Stimulated activated CD4-positive, alpha-beta T cell treated with anti-CD3 and anti-CD28 coated beads, Interleukin-2, amount 100 ng/mL, for 24 hours (primary cell): Measurements from ENCODE around the gene USP5.
"Not testable (repeated sequence)": the region's sequence is repeated elsewhere in the genome, so short reads cannot be mapped to it uniquely, and the experiment has no call there.

Experiments
- DNase-seq, 2 donors: peaks; one replicate each; pipeline ENCODE4 v3.0.0-alpha.2; 2020

USP5 gene

DNA sequence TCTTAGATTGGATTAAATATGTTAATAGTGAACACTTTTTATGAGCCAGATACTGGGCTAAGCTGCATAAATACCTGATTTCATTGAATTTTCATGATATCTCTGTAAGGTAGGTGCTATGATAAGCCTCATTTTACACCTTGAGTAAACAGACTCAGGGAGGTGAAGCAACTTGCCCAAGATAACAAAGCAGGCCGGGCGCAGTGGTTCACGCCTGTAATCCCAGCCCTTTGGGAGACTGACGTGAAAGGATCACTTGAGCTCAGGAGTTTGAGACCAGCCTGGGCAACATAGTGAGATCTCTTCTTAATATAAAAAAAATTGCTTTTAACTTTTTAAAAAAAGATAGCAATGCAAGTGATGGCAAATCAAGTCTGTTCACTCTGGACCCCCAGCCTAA, 9.9 kb upstream of the USP5 start:
- no peak for DNase-seq

DNA sequence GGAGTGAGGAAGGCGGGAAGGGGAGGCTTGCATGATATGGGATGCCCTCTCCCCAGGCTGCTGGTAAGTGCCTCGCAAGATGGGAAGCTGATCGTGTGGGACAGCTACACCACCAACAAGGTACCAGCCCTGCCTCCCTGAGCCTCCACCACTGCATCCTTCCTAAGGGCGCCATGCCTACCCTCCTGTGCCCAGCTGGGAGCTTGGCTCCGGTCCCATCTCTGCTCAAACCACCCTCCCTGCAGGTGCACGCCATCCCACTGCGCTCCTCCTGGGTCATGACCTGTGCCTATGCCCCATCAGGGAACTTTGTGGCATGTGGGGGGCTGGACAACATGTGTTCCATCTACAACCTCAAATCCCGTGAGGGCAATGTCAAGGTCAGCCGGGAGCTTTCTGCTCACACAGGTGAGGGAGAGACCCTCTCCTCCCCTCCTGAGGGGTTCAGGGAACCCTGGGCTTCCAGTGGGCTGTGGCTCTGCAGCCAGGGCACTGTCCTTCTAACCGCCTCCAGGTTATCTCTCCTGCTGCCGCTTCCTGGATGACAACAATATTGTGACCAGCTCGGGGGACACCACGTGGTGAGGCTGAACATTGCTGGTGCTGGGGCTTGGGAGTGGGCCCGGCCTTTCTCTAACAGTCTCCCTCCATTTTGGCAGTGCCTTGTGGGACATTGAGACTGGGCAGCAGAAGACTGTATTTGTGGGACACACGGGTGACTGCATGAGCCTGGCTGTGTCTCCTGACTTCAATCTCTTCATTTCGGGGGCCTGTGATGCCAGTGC, 8.6 kb upstream of the USP5 start:
- no peak for DNase-seq

DNA sequence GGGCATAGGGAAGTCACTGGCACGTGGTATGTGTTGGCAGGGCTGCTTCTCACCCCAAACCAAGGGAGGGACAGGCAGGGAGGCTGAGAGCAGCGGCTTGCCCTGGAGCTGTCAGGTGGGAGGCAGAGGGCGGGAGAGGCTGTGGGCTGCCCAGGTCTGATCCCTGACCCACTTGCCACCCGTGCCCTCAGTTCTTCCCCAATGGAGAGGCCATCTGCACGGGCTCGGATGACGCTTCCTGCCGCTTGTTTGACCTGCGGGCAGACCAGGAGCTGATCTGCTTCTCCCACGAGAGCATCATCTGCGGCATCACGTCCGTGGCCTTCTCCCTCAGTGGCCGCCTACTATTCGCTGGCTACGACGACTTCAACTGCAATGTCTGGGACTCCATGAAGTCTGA, 6.6 kb upstream of the USP5 start:
- DNase-seq: no peak

DNA sequence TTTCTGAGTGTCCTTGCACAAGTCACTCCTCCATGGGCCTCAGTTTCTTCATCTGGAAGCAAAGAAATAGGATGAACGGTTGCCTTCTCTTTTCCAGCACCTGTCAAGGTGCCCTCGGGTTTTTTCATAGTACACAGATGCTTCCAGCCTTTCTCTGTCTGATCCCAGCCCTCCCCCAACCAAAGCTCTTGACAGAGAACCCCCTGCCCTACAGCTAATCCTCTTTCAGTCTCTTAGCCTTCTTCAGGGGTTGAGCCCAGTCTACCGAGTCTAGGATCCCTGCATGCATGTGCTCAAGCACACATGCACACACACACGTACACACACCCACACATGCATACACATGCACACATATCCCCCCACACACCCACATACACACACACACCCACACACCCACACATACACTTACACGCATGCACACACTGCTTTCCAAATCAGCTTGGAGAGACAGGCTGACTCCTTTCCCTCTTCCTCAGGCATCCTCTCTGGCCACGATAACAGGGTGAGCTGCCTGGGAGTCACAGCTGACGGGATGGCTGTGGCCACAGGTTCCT, 5.6 kb upstream of the USP5 start:
- no peak for DNase-seq

DNA sequence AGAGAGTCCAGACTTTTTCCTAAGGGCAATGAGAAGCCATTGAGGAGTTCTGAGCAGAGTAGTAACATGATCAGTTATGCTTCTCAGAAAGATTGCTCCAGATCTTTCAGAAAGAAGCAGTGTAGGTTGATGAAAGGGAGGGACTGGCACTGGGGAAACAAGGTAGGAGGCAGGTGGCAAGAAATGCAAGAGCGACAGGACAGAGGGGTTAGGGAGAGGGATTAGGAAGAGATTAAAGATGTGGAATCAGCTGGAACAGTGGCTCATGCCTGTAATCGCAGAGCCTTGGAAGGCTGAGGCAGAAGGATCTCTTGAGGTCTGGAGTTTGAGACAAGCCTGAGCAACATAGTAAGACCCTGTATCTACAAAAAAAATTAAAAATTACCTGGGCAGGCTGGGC, 4.3 kb upstream of the USP5 start:
- no peak for DNase-seq

DNA sequence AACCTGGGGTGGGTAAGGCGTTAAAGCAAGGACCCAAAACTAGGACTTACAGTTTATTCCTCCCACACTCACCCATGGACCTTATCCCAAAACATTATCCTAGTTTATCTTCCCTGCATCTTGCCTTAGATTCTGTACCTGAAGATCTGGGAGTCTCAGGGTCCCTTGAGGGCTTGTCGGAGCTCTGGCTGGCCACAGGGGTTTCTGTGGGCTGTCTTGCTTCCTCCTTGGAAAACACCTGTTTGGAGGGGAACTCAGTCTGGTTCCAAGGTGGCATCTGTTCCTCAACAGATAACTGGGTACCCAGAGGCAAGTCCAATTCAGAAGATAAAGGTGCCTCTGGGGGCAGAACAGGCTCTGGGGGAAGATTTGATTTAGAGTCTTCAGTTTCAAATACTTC, 2.5 kb upstream of the USP5 start:
- DNase-seq: no peak

DNA sequence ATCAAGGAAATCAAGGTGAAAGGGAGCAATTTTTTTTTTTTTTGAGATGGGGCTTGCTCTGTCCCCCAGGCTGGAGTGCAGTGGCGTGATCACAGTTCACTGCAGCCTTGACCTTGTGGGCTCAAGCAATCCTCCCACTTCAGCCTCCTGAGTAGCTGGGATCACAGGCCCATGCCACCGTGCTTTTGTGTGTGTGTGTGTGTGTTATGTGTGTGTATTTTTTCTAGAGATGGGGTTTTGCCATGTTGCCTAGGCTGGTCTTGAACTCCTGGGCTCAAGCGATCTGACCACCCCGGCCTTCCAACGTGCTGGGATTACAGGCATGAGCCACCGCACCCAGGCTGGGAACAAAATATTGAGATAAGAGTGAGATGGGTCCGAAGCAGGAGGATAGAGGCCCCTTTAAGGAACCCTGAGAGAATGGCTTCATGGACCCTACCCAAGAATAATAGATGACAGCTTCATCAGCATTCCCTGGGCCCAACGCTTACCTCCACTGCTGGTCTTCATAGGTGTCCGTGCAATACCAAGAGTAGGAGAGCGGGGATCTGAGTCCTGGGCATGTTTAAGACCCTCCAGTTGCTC, 1.9 kb upstream of the USP5 start:
- DNase-seq: no peak

DNA sequence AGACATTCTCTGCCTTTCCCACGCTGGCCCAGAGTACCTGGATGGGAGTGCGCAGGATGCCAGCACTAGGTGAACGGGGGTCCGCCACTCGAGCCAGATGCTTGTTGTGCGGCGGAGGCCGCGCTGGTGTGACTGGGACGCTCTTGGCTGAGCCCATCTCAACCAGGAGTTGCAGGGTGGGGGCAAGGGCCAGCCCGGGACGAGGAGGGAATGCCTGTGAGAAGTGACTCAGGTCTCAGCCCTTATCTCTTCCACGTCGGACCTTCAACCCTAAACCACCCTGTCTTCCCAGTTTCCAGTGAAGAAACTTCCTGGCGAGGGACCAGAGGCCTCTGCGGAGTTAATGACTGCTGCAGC, 1.2 kb upstream of the USP5 start:
- no peak for DNase-seq

DNA sequence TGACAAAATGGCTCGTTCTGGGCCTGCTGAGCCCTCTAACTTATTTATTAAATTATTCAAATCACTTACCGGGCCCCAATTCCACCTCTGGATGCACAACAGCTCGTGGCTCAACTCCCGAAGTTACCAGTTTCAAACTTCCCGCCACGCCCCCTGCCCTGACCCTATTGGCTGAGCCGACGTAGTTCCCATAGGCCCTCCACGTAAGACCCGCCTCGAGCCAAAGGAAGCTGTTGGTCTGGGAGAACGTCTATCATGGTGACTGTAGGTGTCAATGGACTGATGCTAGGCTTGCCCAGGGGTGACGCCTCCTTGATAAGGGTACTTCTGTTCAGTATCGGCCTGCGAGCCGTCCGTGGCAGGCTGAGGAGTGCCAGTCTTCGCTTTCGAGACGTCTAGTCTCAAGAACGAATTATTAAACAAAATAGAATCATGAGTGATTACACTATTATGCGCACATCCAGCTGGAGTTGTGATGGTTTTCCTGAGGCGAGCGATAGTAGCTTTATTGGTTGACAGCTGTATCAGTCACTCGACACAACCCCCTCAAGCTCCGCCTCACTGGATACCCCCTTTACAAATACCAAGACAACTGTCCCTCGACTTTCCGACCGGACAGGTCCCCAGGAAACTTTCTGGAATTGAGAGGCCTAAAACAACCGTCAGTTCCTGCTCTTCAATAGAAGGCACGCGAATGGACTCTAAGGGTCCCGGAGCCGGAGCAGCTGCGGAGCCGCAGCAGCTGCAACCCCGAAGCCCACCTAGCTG, 613 bp upstream of the USP5 start, which contains the start of gene CDCA3:
TSS of gene CDCA3 (minus strand) at position 134 of the 768 bp plus-strand sequence. CDS start 334 bp downstream, outside the sequence.
- peak; percentile 93 to 96 for DNase-seq

DNA sequence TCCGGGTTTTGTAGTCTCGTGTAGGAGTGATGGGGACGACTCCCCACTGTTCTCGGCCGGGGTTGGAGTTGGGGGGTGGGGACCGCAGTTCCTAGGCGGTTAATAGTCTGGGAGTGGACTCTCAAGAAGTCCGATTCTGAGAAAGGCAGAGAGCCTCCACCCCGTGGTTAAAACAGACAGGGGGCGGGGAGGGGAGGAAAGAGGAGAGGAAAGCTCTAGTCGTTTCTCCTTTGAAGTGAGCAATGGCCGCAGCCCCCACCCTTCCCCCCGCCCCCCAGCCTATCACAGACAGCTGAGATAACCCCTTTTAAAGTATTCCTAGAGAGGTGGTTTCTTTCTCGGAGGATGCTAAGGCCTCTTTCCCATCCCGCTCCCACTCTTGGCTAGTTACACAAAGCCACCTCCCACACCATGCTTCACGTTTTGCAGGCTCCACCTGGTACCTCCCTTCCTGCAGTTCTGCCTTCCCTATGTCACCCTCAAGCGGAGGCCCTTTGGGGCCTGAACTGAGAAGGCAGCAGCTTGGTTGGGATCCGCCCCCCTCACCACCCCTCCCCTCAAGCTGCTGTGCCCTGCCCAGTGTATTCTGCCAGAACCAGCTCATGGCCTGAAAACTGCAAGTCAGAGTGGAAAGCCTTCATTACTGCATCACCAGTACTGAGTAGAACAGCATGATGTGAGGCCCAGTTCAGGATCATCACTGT, 853 bp downstream of the USP5 start:
- peak; percentile 76 to 82 for DNase-seq

DNA sequence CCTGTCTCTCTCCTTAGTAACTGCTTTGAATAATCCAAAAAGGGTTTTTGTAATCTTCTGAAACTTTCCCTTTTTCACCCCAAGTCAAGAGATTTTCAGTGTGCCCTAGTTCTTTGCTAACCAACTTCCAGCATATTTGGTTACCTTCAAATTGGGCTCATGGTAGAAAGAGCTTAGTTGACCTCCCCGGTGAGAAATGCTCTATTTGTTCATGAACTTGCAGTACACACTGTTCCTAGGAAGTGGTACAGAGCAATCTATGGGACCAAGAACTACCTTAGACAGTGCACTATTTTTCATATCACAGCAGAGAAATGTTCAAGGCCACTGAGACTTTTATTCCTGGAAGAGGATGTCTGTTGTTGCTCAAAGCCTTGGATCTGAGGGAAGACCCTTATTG, 1.7 kb downstream of the USP5 start:
- no peak for DNase-seq

DNA sequence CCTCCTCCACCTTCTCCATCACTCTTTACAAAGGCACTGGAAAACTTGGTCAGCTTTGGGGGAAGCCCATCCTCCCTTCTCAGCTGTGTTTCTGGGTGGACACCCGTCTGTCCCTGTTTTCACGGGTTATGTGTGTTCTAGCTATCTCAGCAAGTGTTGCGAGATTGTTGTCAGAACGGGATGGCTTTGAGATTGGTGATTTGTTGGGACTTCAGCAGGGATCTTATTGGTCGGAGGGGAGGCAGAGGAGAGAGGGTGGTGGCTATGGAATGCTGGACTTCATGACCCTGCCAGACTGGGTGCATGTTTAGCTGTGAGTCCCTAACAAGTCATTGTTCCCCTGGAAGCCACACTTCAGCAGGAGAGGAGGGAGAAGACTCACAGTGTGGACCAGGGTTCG, 2.1 kb downstream of the USP5 start:
- no peak for DNase-seq

DNA sequence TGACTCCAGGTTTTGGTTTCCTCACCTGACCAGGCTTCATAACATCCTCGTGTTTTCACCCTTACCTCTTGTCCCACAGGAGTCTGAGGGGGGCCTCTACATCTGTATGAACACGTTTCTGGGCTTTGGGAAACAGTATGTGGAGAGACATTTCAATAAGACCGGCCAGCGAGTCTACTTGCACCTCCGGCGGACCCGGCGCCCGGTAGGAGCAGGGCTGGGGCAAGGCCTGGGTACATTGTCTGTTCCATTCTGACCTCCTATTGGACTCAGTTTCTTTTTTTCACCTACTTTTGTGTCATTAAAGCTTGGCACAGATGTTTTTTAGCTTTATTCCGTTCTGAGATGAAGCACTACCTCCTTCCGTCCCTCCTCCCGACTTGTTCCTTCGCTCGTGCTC, 3.4 kb downstream of the USP5 start:
- no peak for DNase-seq

DNA sequence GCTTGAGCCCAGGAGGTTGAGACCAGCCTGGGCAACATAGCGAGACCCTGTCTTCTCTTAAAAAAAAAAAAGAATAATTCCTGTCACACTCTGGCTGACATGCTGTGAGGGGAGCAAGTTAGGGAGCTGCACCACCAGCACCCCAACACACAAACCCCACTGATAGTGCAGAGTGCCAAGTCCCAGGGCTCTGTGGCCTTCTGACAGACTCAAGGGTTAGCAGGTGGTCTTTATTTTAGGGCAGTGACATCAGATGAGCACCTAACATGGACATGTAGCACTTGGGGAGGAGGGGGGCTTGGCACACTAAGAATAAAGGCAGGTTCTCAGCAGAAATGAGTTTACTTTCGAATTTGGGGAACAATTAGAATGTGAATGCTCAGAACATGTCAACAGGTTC, 6.8 kb downstream of the USP5 start:
- DNase-seq: no peak

DNA sequence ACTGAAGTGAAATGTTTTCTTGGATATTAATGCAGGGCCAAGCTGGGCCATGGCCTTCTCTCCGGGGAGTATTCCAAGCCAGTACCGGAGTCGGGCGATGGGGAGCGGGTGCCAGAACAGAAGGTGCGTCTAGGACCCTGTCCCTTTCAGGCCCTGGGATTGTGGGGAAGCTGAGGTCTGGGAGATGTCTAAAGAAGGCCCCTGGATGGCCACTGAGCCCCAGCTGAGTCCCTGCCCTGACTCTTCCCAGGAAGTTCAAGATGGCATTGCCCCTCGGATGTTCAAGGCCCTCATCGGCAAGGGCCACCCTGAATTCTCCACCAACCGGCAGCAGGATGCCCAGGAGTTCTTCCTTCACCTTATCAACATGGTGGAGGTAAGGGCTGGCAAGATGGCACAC, 8.2 kb downstream of the USP5 start:
- DNase-seq: no peak

DNA sequence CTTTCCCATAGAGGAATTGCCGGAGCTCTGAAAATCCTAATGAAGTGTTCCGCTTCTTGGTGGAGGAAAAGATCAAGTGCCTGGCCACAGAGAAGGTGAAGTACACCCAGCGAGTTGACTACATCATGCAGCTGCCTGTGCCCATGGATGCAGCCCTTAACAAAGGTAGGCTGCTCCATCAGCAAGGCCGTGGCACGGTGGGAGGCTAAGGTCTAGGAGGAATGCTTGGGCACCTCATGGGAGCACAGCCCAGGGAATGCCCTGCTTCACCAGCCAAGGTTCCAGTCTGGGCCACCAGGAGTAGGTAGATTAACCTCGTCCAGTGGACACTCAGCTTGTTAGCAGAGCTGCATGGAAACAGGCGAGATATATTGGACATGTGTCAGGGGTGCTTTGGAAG, 9.0 kb downstream of the USP5 start:
- DNase-seq: no peak

DNA sequence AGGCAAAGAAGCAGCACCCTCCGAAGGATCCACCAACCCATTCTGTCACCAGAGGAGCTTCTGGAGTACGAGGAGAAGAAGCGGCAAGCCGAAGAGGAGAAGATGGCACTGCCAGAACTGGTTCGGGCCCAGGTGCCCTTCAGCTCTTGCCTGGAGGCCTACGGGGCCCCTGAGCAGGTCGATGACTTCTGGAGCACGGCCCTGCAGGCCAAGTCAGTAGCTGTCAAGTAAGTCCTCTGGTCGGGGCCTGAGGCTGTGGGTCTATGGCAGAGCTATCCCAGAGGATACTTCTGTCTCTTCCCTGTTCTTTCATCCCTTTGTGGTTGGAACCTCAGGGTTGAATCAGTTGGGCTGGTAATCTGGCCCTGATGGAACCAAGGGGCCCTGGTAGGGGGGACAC, 9.4 kb downstream of the USP5 start:
- DNase-seq: no peak

DNA sequence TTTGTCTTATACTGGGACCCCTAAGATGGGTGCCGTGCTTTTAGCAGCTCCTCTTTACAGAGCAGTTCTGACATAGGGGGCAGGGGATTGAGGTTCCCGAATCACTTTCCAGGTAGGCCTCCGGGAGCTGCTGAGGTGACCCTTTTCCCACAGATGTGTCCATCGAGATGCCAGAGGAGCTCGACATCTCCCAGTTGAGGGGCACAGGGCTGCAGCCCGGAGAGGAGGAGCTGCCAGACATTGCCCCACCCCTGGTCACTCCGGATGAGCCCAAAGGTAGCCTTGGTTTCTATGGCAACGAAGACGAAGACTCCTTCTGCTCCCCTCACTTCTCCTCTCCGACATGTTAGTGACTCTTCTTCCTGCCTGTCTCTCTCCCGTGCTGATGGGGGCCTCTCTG, 11.1 kb downstream of the USP5 start:
- no peak for DNase-seq

DNA sequence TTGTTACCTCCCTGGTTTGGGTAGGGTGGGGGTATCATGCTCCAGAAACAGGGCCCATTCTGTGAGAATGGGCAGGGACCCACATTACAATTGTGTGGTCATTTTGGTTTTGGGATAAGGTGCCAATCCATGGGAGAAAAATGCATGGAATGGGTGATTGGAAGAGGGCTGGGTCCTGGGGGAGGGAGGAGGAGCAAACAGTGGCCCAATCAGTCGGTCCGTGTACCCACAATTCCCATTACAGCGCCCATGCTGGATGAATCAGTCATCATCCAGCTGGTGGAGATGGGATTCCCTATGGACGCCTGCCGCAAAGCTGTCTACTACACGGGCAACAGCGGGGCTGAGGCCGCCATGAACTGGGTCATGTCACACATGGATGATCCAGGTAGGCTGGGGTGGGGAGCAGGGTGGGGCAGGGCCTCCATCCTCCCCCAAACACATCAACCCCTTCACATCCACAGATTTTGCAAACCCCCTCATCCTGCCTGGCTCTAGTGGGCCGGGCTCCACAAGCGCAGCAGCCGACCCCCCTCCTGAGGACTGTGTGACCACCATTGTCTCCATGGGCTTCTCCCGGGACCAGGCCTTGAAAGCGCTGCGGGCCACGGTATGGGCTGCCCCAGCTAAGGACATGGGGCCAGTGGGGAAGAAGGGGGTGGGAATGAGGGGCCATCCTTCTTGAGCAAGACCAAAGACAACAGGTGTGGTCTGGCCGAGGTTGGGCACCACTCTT, 11.8 kb downstream of the USP5 start:
- no peak for DNase-seq

DNA sequence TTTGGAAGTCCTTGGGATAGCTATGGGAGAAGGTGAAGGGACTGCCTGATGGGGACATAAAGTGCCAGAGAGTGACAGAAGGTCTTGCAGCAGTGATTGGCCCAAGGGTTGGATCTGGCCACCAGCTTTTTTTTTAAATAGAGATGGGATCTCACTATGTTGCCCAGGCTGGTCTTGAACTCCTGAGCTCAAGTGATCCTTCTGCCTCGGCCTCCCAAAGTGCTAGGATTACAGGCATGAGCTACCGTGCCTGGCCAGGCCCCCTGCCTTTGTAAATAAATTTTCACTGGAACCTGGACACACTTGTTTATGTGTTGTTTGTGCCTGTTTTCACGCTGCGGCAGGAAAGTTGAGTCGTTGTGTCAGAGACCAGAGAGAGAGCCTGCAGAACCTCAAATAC, 13.4 kb downstream of the USP5 start:
- not testable (repeated sequence) for DNase-seq

DNA sequence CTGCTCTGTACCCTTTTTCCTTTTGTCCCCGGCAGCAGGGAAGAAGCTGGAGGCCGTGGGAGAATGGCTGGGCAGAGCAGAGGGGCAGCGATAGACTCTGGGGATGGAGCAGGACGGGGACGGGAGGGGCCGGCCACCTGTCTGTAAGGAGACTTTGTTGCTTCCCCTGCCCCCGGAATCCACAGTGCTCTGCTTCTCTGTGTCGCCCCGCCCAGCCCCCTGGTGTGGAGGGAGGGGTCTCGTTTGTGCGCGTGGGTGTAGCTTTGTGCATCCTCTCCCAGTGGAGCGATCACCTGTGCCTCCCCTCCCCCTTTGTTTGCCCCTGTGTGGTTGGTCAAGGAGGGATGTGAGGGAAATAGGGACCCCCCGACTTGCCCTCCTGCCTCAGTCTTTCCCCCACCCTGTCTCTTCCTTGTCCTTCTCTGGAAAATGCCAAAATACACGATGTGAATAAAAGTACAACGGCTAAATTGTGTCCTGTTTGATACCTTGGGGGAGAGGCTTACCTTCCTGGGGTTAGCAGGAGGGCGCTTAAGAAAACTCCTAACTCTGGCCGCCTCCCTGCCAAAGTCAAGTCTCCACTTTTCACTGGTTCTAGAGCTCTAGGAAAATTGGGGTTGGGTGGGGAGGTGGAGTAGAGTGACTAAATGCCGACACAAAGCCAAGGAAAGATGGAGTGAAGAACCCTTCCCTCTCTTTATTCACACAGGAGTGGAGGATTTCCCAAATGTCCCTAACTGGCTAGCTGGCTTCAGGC, 14.4 kb downstream of the USP5 start:
- no peak for DNase-seq

DNA sequence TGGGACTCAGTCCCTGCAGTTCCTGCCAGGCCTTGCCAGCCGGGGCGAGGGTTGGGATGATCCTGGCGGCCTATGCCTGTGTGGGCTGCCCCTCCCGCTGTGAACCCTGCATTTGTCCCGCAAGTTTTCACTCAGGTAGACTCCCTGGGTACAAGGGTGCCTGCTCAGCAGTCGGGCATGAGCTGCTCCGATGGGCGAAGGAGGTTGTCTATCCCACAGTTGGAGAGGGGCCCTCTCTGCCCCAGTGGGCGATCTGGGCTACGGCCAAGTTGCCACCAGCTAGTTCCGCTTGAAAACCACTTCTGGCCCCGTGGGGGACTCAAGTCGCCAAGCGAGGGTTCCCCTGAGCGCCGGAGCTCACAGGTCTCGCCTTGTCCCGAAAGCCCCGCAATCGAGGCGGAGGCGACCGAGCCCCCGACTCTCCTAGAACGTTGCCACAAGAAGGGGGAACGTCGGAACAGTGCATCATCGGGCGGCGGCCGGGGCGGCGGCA, 15.0 kb downstream of the USP5 start:
- DNase-seq: no peak
